Upper lobe of left lung (tissue), 4 donors: ENCODE data around the gene COX5A.

Experiments used
- CTCF ChIP-seq, 6 experiments: fragments of 450-650 bp in 4 of 6; fragments of 200-600 bp in 2 of 6; sonication (generic) in 2 of 6; IDR thresholded peaks; one replicate each; pipeline ENCODE4 v1.5.1; 2016 to 2019; ENCODE audit warnings: antibody characterized with exemption in 6 of 6
- POLR2A ChIP-seq, 4 donors: fragments of 450-650 bp; IDR thresholded peaks; one replicate each; pipeline ENCODE4 v1.5.1; 2016 to 2017; ENCODE audit warnings: antibody characterized with exemption in 4 of 4, mild to moderate bottlenecking in 2 of 4
- POLR2AphosphoS5 ChIP-seq, 2 donors: sonication (generic); formaldehyde crosslinking; IDR thresholded peaks; one replicate each; pipeline ENCODE4 v1.5.1; 2017; ENCODE audit warnings: antibody characterized with exemption in 2 of 2

- TF ChIP-seq POLR2AphosphoS5 (IDR thresholded peaks at IDR 0.05): no peak
- TF ChIP-seq CTCF (IDR thresholded peaks at IDR 0.05): no peak
- no peak for TF ChIP-seq POLR2A (IDR thresholded peaks at IDR 0.05)
These were observed 35.4 kb downstream of the COX5A start for GRCh38 chr15:74902295-74903075.
